ENCODE data around the gene CDK13. TPM values are rescaled to one million over a fixed set of nuclear protein-coding genes. Genes with fewer than 3 reads are reported as not detected.
"Not testable (repeated sequence)": the region's sequence is repeated elsewhere in the genome, so short reads cannot be mapped to it uniquely, and the experiment has no call there.

Gene CDK13
- total RNA-seq, 3 donors from 2014 or later, result 48.1 to 59.5 (median 57.5) TPM

DNA sequence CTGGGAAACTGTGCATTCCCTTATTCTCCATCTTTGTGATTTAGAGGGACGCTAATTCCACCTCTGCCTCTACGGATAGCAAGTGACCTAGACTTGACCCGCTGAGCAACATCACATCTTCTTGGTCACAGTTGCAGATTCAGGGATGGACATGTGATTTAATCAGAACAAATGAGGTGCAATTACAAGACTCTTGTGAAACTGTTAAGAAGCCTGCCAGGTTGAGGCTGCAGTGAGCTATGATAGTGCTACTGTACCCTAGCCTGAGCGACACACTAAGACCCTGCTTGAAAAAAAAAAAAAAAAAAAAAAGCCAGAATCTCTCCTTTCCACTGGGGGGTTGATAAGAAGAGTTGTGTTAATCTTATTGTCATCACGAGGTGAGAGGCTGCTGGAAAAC, 170.0 kb downstream of the CDK13 start:
- ATAC-seq (no peak), DNase-seq (no peak)
- Histone ChIP-seq H3K4me1 (ENCODE audit: low read depth) (no peaks in the 10 kb centered on the region), H3K36me3 (ENCODE audit: low read depth) (no peaks in the 10 kb centered on the region), H3K9me3 (no peaks in the 10 kb centered on the region), H3K4me3 (no peak overlapping the region)
- TF ChIP-seq, protein P1, sequence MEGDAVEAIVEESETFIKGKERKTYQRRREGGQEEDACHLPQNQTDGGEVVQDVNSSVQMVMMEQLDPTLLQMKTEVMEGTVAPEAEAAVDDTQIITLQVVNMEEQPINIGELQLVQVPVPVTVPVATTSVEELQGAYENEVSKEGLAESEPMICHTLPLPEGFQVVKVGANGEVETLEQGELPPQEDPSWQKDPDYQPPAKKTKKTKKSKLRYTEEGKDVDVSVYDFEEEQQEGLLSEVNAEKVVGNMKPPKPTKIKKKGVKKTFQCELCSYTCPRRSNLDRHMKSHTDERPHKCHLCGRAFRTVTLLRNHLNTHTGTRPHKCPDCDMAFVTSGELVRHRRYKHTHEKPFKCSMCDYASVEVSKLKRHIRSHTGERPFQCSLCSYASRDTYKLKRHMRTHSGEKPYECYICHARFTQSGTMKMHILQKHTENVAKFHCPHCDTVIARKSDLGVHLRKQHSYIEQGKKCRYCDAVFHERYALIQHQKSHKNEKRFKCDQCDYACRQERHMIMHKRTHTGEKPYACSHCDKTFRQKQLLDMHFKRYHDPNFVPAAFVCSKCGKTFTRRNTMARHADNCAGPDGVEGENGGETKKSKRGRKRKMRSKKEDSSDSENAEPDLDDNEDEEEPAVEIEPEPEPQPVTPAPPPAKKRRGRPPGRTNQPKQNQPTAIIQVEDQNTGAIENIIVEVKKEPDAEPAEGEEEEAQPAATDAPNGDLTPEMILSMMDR (IDR thresholded peaks at IDR 0.05), result no peak
- intact Hi-C loops (cut with DNase I, micrococcal nuclease), result no loop called here

DNA sequence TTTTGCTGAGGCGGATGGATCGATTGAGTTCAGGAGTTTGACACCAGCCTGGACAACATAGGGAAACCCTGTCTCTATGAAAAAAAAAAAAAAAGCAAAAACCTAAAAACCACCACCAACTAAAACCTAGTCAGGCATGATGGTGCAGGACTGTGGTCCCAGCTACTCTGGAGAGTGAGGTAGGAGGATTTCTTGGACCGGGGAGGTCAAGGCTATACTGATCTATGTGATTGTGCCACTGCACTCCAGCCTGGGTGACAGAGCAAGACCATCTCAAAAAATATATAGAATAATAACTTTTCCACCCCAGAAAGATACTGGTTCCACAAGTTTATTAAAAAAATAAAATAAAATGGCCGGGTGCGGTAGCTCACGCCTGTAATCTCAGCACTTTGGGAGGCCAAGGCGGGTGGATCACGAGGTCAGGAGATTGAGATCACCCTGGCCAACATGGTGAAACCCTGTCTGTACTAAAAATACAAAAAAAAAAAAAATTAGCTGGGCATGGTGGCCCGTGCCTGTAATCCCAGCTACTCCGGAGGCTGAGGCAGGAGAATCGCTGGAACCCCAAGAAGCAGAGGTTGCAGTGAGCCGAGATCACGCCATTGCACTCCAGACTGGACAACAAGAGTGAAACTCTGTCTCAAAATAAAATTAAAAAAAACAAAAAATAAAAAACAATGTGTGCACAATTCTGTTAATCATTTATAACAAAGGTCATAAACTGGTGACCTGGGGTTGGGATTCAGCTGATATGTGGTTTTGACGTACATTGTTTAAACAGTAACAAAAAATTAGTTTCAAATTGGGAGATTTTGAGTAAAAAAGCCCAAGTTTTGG, 172.3 kb downstream of the CDK13 start:
- H3K9me3 ChIP-seq; H3K36me3 ChIP-seq (ENCODE audit: low read depth); intact Hi-C loops (cut with DNase I, micrococcal nuclease); H3K4me1 ChIP-seq (ENCODE audit: low read depth); H3K4me3 ChIP-seq; ATAC-seq; DNase-seq: not testable (repeated sequence)

DNA sequence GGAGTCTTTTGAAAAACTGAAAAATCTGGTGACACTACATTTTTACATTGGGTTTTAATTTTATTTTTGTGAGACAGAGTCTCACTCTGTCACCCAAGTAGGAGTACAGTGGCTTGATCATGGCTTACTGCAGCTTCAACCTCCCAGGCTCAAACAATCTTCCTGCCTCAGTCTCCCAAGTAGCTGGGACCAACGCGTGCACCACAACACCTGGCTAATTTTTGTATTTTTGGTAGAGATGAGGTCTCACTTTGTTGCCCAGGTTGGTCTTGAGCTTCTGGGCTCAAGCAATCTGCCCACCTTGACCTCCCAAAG, 172.8 kb downstream of the CDK13 start:
- TF ChIP-seq, protein P1 (IDR thresholded peaks at IDR 0.05), result no peak
- Histone ChIP-seq H3K9me3 (no peaks in the 10 kb centered on the region), H3K4me3 (no peak overlapping the region), H3K36me3 (ENCODE audit: low read depth) (no peaks in the 10 kb centered on the region), H3K4me1 (ENCODE audit: low read depth) (no peaks in the 10 kb centered on the region)
- no peak for DNase-seq
- intact Hi-C loops (cut with DNase I, micrococcal nuclease), result no loop called here
- no peak for ATAC-seq

DNA sequence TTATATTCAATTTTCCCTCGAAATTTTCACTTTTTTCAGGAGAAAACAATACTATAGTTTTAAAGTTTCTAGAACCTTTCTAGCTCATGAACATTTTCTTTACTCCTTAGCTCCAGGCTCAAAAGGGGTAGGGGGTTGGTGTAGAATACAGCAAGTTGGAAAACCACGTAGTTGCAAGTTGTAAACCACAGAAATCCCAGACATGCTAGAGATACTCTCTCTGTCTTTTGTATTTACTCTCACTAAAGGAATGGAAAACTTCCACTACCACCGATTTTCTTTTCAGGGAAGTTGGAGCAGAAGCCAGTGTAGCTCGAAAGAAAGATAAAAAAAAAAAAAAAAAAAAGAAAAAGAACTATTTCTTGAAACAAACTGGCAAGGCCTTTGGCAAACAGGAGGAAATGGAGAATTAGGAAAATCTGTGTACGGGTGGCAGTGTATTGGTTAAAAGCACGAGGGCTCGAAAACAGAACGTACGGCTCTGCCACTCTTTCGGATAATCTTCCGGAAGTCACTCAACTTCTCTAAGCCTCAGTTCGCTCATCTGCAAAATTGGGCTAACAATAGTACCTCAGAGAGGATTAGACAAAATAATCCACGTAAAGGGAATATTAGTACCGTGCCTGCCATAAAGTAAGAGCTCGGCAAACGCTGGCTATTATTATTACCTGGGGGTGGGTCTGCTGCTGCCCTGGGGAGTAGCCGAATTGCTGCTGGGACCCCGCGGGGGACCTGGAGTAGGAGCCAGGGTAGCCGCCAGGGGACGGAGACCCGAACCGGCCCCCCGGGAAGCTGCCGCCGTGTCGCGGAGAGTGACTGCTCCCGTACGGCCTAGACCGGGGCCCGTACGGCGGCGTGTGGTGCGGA, 183.7 kb downstream of the CDK13 start:
- H3K36me3 ChIP-seq (ENCODE audit: low read depth), result no peaks in the 10 kb centered on the region
- no peaks in the 10 kb centered on the region for H3K9me3 ChIP-seq
- TF ChIP-seq, protein P1 (IDR thresholded peaks at IDR 0.05), result no peak
- H3K4me1 ChIP-seq (ENCODE audit: low read depth), result peaks cover 19% of the 10 kb centered on the region
- intact Hi-C loops (cut with DNase I, micrococcal nuclease), result no loop called here
- peak overlapping the region; percentile 88 for H3K4me3 ChIP-seq
- ATAC-seq (peak; percentile 73), DNase-seq (peak in 1 of 3 donors; percentile 32)

DNA sequence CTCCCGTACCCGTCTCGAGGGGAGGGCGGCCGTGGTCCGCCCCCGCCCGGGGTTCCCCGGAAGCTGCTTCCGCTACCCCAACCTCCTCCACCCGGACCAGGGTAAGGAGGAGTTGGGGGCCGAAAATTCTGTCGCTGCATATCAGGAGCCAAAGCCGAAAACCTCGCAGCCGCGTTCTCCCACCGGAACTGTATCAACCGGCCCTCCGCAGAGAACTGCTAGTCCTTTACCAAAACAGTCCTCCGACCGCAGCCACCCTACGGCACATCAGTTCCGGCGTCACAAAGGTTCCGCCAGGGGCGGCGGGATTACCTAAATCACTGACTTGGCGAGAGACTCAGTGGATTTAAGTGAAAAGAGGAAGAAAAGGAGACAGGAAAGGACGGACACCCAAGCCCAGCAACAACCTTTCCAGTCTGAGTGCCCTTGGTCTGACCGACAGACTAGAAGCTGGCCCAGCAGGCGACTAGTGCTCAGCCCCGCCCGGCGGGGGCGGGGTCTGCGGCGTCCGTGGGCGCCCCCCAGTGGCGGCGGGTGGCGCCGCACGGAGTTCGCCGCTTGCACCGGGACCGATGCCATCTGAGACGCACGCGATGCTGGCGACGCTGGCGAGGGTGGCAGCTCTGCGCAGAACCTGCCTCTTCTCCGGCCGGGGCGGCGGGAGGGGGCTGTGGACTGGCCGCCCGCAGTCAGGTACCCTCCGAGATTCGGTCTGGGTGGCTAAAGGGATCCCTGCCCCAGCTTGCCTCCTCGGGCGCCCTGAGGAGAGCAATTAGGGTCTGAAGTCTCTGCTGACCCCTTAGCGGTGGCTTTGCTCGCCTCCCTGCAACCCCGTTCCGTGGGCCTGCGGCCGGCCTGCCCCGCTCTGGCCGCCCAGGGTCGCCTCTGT, 184.6 kb downstream of the CDK13 start, which contains the start of the genes MPLKIP and SUGCT:
TSS of gene MPLKIP (minus strand) at position 195 of the 889 bp plus-strand sequence. CDS start at position 140, 55 bp downstream.
TSS of gene SUGCT (plus strand) at position 578 of the 889 bp plus-strand sequence.
- ATAC-seq (peak; percentile 98), DNase-seq (peak; percentile 87 to 91 (median 91))
- TF ChIP-seq, protein P1 (IDR thresholded peaks at IDR 0.05), result peak; percentile 100
- Histone ChIP-seq H3K9me3 (no peaks in the 10 kb centered on the region), H3K36me3 (ENCODE audit: low read depth) (no peaks in the 10 kb centered on the region), H3K4me3 (peak within 1 kb of the TSS; percentile 88), H3K4me1 (ENCODE audit: low read depth) (peaks cover 19% of the 10 kb centered on the region)
- intact Hi-C loops (cut with DNase I, micrococcal nuclease), result no loop called here

Measured in mucosa of descending colon (tissue), 3 donors.